CD4-positive, CD25-positive, alpha-beta regulatory T cell (primary cell): ENCODE measurements around the gene RPH3AL. TPM values are rescaled to one million over a fixed set of nuclear protein-coding genes. Genes with fewer than 3 reads are reported as not detected.

Experiments
- ATAC-seq, 2 donors: fragments of 150-1000 bp; cut with Tn5 transposase; one replicate each; pipeline ENCODE4 v1.10.0; 2021; ENCODE audit warnings: low read depth in 2 of 2, moderate number of reproducible peaks in 2 of 2, moderate library complexity in 1 of 2
- DNase-seq, 3 donors: peaks; one replicate each; pipeline versions ENCODE4 v3.0.0 to v3.0.0-alpha.2; 2012 to 2022; ENCODE audit warnings: mixed read lengths in 1 of 3
- H3K27ac ChIP-seq: one replicate; pipeline ENCODE4 v1.7.0; 2013; ENCODE audit warnings: mild to moderate bottlenecking, low read length; ENCODE audit not compliant: insufficient read depth, poor library complexity, severe bottlenecking
- H3K27me3 ChIP-seq: one replicate; pipeline ENCODE4 v1.7.0; 2013; ENCODE audit warnings: low read length; ENCODE audit not compliant: control insufficient read depth, insufficient read depth
- H3K36me3 ChIP-seq: one replicate; pipeline ENCODE4 v1.7.0; 2013; ENCODE audit warnings: mild to moderate bottlenecking, low read length, moderate library complexity; ENCODE audit not compliant: control insufficient read depth, insufficient read depth
- H3K4me1 ChIP-seq: 2 replicates; pipeline ENCODE4 v1.7.0; 2013; ENCODE audit warnings: mild to moderate bottlenecking, low read length; ENCODE audit not compliant: insufficient read depth, control insufficient read depth, poor library complexity, severe bottlenecking
- H3K4me3 ChIP-seq: one replicate; pipeline ENCODE4 v1.7.0; 2013; ENCODE audit warnings: low read depth, mild to moderate bottlenecking, low read length, moderate library complexity
- H3K9me3 ChIP-seq, 2 experiments: 1 replicate in 1 of 2; 2 replicates in 1 of 2; pipeline ENCODE4 v1.7.0; 2013; ENCODE audit warnings: low read length in 2 of 2, mild to moderate bottlenecking in 1 of 2, moderate library complexity in 1 of 2; ENCODE audit not compliant: control insufficient read depth in 2 of 2
- H3K27ac Mint-ChIP-seq, 3 donors: one replicate each; pipeline ENCODE4 v1.8.0; 2020 to 2022; ENCODE audit warnings: mild to moderate bottlenecking in 3 of 3, mixed read lengths in 3 of 3, moderate library complexity in 2 of 3
- H3K27me3 Mint-ChIP-seq: one replicate; pipeline ENCODE4 v1.8.0; 2022; ENCODE audit warnings: mild to moderate bottlenecking, mixed read lengths
- H3K36me3 Mint-ChIP-seq: one replicate; pipeline ENCODE4 v1.8.0; 2020; ENCODE audit warnings: mixed read lengths
- H3K4me1 Mint-ChIP-seq, 4 donors: one replicate each; pipeline ENCODE4 v1.8.0; 2020 to 2022; ENCODE audit warnings: mixed read lengths in 4 of 4, mild to moderate bottlenecking in 1 of 4
- H3K4me3 Mint-ChIP-seq, 4 donors: one replicate each; pipeline ENCODE4 v1.8.0; 2020 to 2022; ENCODE audit warnings: mild to moderate bottlenecking in 4 of 4, mixed read lengths in 4 of 4, moderate library complexity in 3 of 4
- H3K9me3 Mint-ChIP-seq, 7 donors: one replicate each; pipeline ENCODE4 v1.8.0; 2020 to 2022; ENCODE audit warnings: mixed read lengths in 7 of 7, mild to moderate bottlenecking in 3 of 7, moderate library complexity in 2 of 7
- polyA plus RNA-seq, 4 donors: library from polyadenylated mRNA; unstranded; fragments of 300-500 nt; fragmentation: Illumina TruSeq; gene quantifications; one replicate each; pipeline ENCODE4 v1.2.3, GENCODE V29; 2021
- total RNA-seq: library from RNA; stranded (reverse); gene quantifications from one replicate; pipeline ENCODE4 v1.2.3, GENCODE V29; 2022

RPH3AL gene
- total and polyA plus RNA-seq, 5 donors from 2014 or later: 0.65 to 5.6 (median 3.0) TPM

DNA sequence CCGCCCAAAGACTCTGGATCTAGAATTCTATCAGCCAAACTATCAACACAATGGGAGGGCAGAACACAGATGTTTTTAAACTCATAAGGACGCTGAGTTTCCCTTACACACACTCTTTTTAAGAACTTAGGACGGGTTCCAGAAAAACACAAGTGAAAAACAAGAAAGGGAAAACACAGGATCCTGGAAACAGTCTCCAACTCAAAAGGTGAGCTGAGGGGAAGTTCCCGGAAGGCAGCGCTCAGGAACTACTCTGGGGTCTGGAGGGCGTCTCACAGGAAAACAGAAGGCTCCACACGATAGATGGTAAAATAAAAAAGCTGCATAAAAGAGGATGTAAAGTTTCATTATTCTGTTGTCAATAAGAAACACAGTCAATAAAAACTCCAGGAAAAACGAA, 91.0 kb downstream of the RPH3AL start:
- Mint-ChIP-seq H3K27ac (no peak overlapping the region), H3K4me3 (no peak overlapping the region), H3K9me3 (peaks cover 0 to 2% (median 0%) of the 10 kb centered on the region in 7 donors), H3K36me3 (peaks cover 10% of the 10 kb centered on the region), H3K4me1 (no peaks in the 10 kb centered on the region), H3K27me3 (peaks cover 6% of the 10 kb centered on the region)
- Histone ChIP-seq H3K4me1 (no peaks in the 10 kb centered on the region), H3K9me3 (no peaks in the 10 kb centered on the region), H3K27me3 (no peaks in the 10 kb centered on the region), H3K36me3 (no peaks in the 10 kb centered on the region), H3K4me3 (no peak overlapping the region), H3K27ac (no peak overlapping the region)
- DNase-seq (no peak), ATAC-seq (no peak)

GRCh38 chr17:260944-261343, 91.7 kb downstream of the RPH3AL start:
- DNase-seq (no peak), ATAC-seq (no peak)
- Histone ChIP-seq H3K27ac (no peak overlapping the region), H3K27me3 (no peaks in the 10 kb centered on the region), H3K4me1 (no peaks in the 10 kb centered on the region), H3K9me3 (no peaks in the 10 kb centered on the region), H3K4me3 (no peak overlapping the region), H3K36me3 (no peaks in the 10 kb centered on the region)
- no peak overlapping the region for H3K27ac Mint-ChIP-seq
- H3K27me3 Mint-ChIP-seq: peaks cover 6% of the 10 kb centered on the region
- peaks cover 0 to 2% (median 0%) of the 10 kb centered on the region in 7 donors for H3K9me3 Mint-ChIP-seq
- peaks cover 10% of the 10 kb centered on the region for H3K36me3 Mint-ChIP-seq
- no peaks in the 10 kb centered on the region for H3K4me1 Mint-ChIP-seq
- no peak overlapping the region for H3K4me3 Mint-ChIP-seq

- peaks cover 0 to 2% (median 0%) of the 10 kb centered on the region in 7 donors for H3K9me3 Mint-ChIP-seq
- ATAC-seq (no peak), DNase-seq (no peak)
- Histone ChIP-seq H3K27me3 (no peaks in the 10 kb centered on the region), H3K4me1 (no peaks in the 10 kb centered on the region), H3K36me3 (no peaks in the 10 kb centered on the region), H3K27ac (no peak overlapping the region), H3K4me3 (no peak overlapping the region), H3K9me3 (no peaks in the 10 kb centered on the region)
- H3K4me3 Mint-ChIP-seq: no peak overlapping the region
- H3K36me3 Mint-ChIP-seq: peaks cover 10% of the 10 kb centered on the region
- H3K4me1 Mint-ChIP-seq: no peaks in the 10 kb centered on the region
- H3K27me3 Mint-ChIP-seq: peaks cover 6% of the 10 kb centered on the region
- no peak overlapping the region for H3K27ac Mint-ChIP-seq
Observed at GRCh38 chr17:260031-260791, 92.4 kb downstream of the RPH3AL start.

DNA sequence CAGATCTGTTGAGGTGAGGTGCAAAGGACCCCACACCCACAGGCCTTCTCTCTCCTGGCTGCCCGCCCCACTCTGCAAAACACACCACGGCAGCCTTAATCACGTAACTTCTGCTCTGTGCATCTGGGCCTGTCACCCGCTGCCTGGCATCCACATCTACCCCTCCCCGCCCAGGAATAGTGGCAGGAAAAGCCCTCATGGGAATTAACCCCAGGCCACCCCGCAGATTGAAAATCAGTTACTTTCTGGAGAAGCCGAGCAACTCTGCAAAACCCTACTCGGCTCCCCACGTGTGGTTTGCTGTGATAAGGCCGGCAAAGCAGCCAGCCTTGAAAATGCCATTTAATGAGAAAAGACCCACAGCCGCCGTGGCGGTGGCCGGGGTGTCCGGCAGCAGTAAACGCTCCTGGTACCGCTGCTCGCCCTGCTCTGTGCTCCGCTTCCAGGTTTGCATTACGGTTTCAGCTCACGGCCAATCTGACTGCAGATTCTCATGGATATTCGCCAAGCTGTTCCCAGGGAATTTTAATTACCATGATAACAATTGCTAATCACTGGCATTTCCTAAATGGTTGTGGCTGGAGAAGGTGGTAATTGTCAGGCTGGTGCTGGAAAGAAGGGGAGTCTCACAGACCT, 93.1 kb downstream of the RPH3AL start:
- Mint-ChIP-seq H3K4me3 (no peak overlapping the region), H3K27ac (no peak overlapping the region), H3K9me3 (peaks cover 0 to 2% (median 0%) of the 10 kb centered on the region in 7 donors), H3K36me3 (peaks cover 10% of the 10 kb centered on the region), H3K4me1 (no peaks in the 10 kb centered on the region), H3K27me3 (peaks cover 6% of the 10 kb centered on the region)
- Histone ChIP-seq H3K27me3 (no peaks in the 10 kb centered on the region), H3K36me3 (no peaks in the 10 kb centered on the region), H3K4me1 (no peaks in the 10 kb centered on the region), H3K4me3 (no peak overlapping the region), H3K9me3 (no peaks in the 10 kb centered on the region), H3K27ac (no peak overlapping the region)
- DNase-seq (no peak), ATAC-seq (no peak)

DNA sequence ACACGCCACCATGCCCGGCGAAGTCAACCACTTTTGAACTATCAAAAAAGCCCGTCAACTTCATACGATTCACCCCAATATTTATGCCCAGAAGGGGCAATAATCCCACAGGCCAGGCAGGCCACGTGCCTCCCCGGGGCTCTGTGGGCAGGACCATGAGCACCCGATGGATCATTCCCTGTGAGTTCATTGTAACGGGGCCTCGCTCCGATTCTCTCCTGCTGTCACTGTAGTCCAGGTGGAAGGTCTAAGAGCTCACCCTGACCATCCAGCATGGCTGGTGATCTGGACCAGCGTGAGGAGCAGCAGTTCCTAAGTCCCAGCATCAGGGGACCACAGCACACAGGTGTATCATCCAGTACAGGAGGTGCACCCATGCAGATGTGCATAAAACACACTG, 93.7 kb downstream of the RPH3AL start:
- Mint-ChIP-seq H3K4me3 (no peak overlapping the region), H3K9me3 (peaks cover 0 to 2% (median 0%) of the 10 kb centered on the region in 7 donors), H3K27me3 (peaks cover 6% of the 10 kb centered on the region), H3K4me1 (no peaks in the 10 kb centered on the region), H3K36me3 (peaks cover 10% of the 10 kb centered on the region), H3K27ac (no peak overlapping the region)
- ATAC-seq (no peak), DNase-seq (no peak)
- no peaks in the 10 kb centered on the region for H3K4me1 ChIP-seq
- H3K9me3 ChIP-seq: no peaks in the 10 kb centered on the region
- no peak overlapping the region for H3K4me3 ChIP-seq
- H3K27ac ChIP-seq: no peak overlapping the region
- no peaks in the 10 kb centered on the region for H3K36me3 ChIP-seq
- H3K27me3 ChIP-seq: no peaks in the 10 kb centered on the region

GRCh38 chr17:258045-258734, 94.4 kb downstream of the RPH3AL start:
- H3K27me3 Mint-ChIP-seq: peaks cover 6% of the 10 kb centered on the region
- ATAC-seq: no peak
- Histone ChIP-seq H3K27ac (no peak overlapping the region), H3K9me3 (no peaks in the 10 kb centered on the region), H3K36me3 (no peaks in the 10 kb centered on the region), H3K4me3 (no peak overlapping the region), H3K4me1 (no peaks in the 10 kb centered on the region), H3K27me3 (no peaks in the 10 kb centered on the region)
- H3K36me3 Mint-ChIP-seq: peaks cover 10% of the 10 kb centered on the region
- DNase-seq: peak in 1 of 3 donors; percentile 4
- H3K27ac Mint-ChIP-seq: peak overlapping the region in 1 of 3 donors; percentile 20
- H3K9me3 Mint-ChIP-seq: peaks cover 0 to 2% (median 0%) of the 10 kb centered on the region in 7 donors
- H3K4me3 Mint-ChIP-seq: no peak overlapping the region
- H3K4me1 Mint-ChIP-seq: no peaks in the 10 kb centered on the region

- Mint-ChIP-seq H3K4me1 (no peaks in the 10 kb centered on the region), H3K27ac (no peak overlapping the region), H3K9me3 (no peaks in the 10 kb centered on the region), H3K27me3 (no peaks in the 10 kb centered on the region), H3K36me3 (no peaks in the 10 kb centered on the region), H3K4me3 (no peak overlapping the region)
- no peak overlapping the region for H3K4me3 ChIP-seq
- no peaks in the 10 kb centered on the region for H3K4me1 ChIP-seq
- ATAC-seq (no peak), DNase-seq (no peak)
- H3K27ac ChIP-seq: no peak overlapping the region
- no peaks in the 10 kb centered on the region for H3K27me3 ChIP-seq
- no peaks in the 10 kb centered on the region for H3K9me3 ChIP-seq
- H3K36me3 ChIP-seq: no peaks in the 10 kb centered on the region
Observed at GRCh38 chr17:253091-253846, 99.3 kb downstream of the RPH3AL start.
